ENCODE data around the gene SGCE. TPM values are rescaled to one million over a fixed set of nuclear protein-coding genes. Genes with fewer than 3 reads are reported as not detected.
A peak's percentile ranks its signal among the peaks of the same experiment; 100 is the strongest.

The SGCE gene
- total and polyA plus RNA-seq, 10 of the 15 experiments (the other 5 are each of a cell fraction or from before 2014, with no cell fraction given) = 30.5 to 80.1 (median 49.2) TPM

- no peak overlapping the region for H3K9ac ChIP-seq (ENCODE audit: control insufficient read depth, insufficient read depth, low read length)
- in situ Hi-C loops (cut with MboI) (no loop called here), intact Hi-C loops (cut with micrococcal nuclease; ENCODE audit: unreplicated experiment) (no loop called here)
- H3K9me3 ChIP-seq (replicated peaks; ENCODE audit: control insufficient read depth, insufficient read depth, low read length) = no peaks in the 10 kb centered on the region
- WGBS (ENCODE audit: insufficient coverage, insufficient replicate concordance, low lambda C conversion rate, missing lambda C conversion rate) = 91% methylated on average over 5 of the region's 5 CpGs
- ChIA-PET SMC1A (ENCODE audit: uncharacterized antibody, unreplicated experiment) (interaction anchor here (0.6 to 3.1 kb wide), 8 partner anchors 11 to 199 kb away, joined by 3 to 18 read pairs (median 4); no protein-coding TSS in a partner anchor), POLR2A (interaction anchor here (0.9 kb wide), 1 partner anchor 16 kb away, joined by 4 read pairs; no protein-coding TSS in a partner anchor), RAD21 (ENCODE audit: unreplicated experiment) (interaction anchor here (0.7 to 2.0 kb wide), 2 partner anchors 16 to 28 kb away, joined by 4 to 6 read pairs; no protein-coding TSS in a partner anchor), CTCF (interaction anchor here (0.6 kb wide), 1 partner anchor 1939 kb away, joined by 3 read pairs; no protein-coding TSS in a partner anchor)
- no peaks in the 10 kb centered on the region for H3K27me3 ChIP-seq (replicated peaks in 1 of 2; ENCODE audit: control insufficient read depth in 2 of 2, insufficient read depth in 2 of 2, low read length in 1 of 2)
- no peaks in the 10 kb centered on the region for H3K36me3 ChIP-seq (ENCODE audit: control insufficient read depth in 2 of 2, insufficient read depth in 2 of 2, low read length in 1 of 2)
- BruUV-seq (replicated peaks) = no TSS peak
- no peaks in the 10 kb centered on the region for H4K20me1 ChIP-seq (ENCODE audit: control insufficient read depth, insufficient read depth)
- no peak overlapping the region for H2AFZ ChIP-seq (ENCODE audit: control insufficient read depth, low read depth, low read length)
- 0 out of 2 replicates have a peak overlapping the region, but pooled peaks have one; percentile 71 for H3K4me2 ChIP-seq (ENCODE audit: control insufficient read depth, insufficient read depth)
- H3K79me2 ChIP-seq (ENCODE audit: control insufficient read depth, insufficient read depth, low read length) = peaks cover 16% of the 10 kb centered on the region
- TF ChIP-seq ASH2L (IDR thresholded peaks at IDR 0.05; ENCODE audit: borderline replicate concordance, low read depth) (no peak), SP1 (IDR thresholded peaks at IDR 0.05; ENCODE audit: low read depth, low read length) (no peak), IRF3 (IDR thresholded peaks at IDR 0.05) (no peak), TBL1XR1 (IDR thresholded peaks at IDR 0.05; ENCODE audit: low read depth, low read length) (no peak), POLR2A (IDR thresholded peaks at IDR 0.05; ENCODE audit: low read depth, low read length) (no peak)
- peaks cover 2% of the 10 kb centered on the region; the same call in 1 of the 2 replicates for H3K4me1 ChIP-seq (ENCODE audit: control insufficient read depth, insufficient read depth, low read length)
- no peak overlapping the region for H3K4me3 ChIP-seq
- H3K27ac ChIP-seq (ENCODE audit: control insufficient read depth, insufficient read depth) = no peak overlapping the region
- DNase-seq (ENCODE audit: low read depth, low spot score) = no peak
- no peak for ATAC-seq
- FAIRE-seq = no peak
Observed at GRCh38 chr7:94648731-94649130, 7.2 kb downstream of the SGCE start.

GRCh38 chr7:94647295-94647694, 8.6 kb downstream of the SGCE start:
- CTCF ChIA-PET = interaction anchor here (1.1 kb wide), 1 partner anchor 198 kb away, joined by 3 read pairs; no protein-coding TSS in a partner anchor
- Histone ChIP-seq H3K27me3 (replicated peaks in 1 of 2; ENCODE audit: control insufficient read depth in 2 of 2, insufficient read depth in 2 of 2, low read length in 1 of 2) (no peaks in the 10 kb centered on the region), H3K4me2 (ENCODE audit: control insufficient read depth, insufficient read depth) (no peak overlapping the region), H3K27ac (ENCODE audit: control insufficient read depth, insufficient read depth) (no peak overlapping the region), H3K9me3 (replicated peaks; ENCODE audit: control insufficient read depth, insufficient read depth, low read length) (no peaks in the 10 kb centered on the region), H4K20me1 (ENCODE audit: control insufficient read depth, insufficient read depth) (no peaks in the 10 kb centered on the region), H3K36me3 (ENCODE audit: control insufficient read depth in 2 of 2, insufficient read depth in 2 of 2, low read length in 1 of 2) (no peaks in the 10 kb centered on the region), H3K4me1 (ENCODE audit: control insufficient read depth, insufficient read depth, low read length) (peaks cover 2% of the 10 kb centered on the region; the same call in 1 of the 2 replicates), H3K4me3 (no peak overlapping the region), H3K79me2 (ENCODE audit: control insufficient read depth, insufficient read depth, low read length) (peaks cover 11% of the 10 kb centered on the region), H3K9ac (ENCODE audit: control insufficient read depth, insufficient read depth, low read length) (no peak overlapping the region), H2AFZ (ENCODE audit: control insufficient read depth, low read depth, low read length) (no peak overlapping the region)
- no TSS peak for BruUV-seq (replicated peaks)
- no peak for ATAC-seq
- no peak for DNase-seq (ENCODE audit: low read depth, low spot score)
- no peak for FAIRE-seq
- POLR2A ChIA-PET = no interaction called here
- SMC1A ChIA-PET (ENCODE audit: uncharacterized antibody, unreplicated experiment) = interaction anchor here (0.7 to 2.8 kb wide), 7 partner anchors 9 to 198 kb away, joined by 3 to 12 read pairs (median 4); partner anchors contain the start of gene SGCE
- intact Hi-C loops (cut with micrococcal nuclease; ENCODE audit: unreplicated experiment) (no loop called here), in situ Hi-C loops (cut with MboI) (no loop called here)
- 93% methylated on average over 3 of the region's 3 CpGs for WGBS (ENCODE audit: insufficient coverage, insufficient replicate concordance, low lambda C conversion rate, missing lambda C conversion rate)
- RAD21 ChIA-PET (ENCODE audit: unreplicated experiment) = no interaction called here
- TF ChIP-seq FOS (IDR thresholded peaks at IDR 0.05; ENCODE audit: borderline replicate concordance, extremely low read depth, insufficient read length) = no peak
- no peak for TF ChIP-seq PAX5 (IDR thresholded peaks at IDR 0.05; ENCODE audit: borderline replicate concordance, low read depth, low read length)
- TF ChIP-seq CBFB (IDR thresholded peaks at IDR 0.05; ENCODE audit: low read depth) = no peak
- no peak for TF ChIP-seq WRNIP1 (IDR thresholded peaks at IDR 0.05; ENCODE audit: borderline replicate concordance, low read depth, low read length)
- TF ChIP-seq POLR2A (IDR thresholded peaks at IDR 0.05; ENCODE audit: low read depth, low read length) = no peak
- TF ChIP-seq ZBTB4 (CRISPR knock-in tag; IDR thresholded peaks at IDR 0.05) = no peak
- TF ChIP-seq MYC (IDR thresholded peaks at IDR 0.05; ENCODE audit: insufficient read depth, insufficient read length, insufficient replicate concordance, low read length, severe bottlenecking) = no peak
- TF ChIP-seq ATF2 (IDR thresholded peaks at IDR 0.05; ENCODE audit: low read length) = no peak

Data from GM12878 (cell line).